ENCODE data around the gene MT3. TPM values are rescaled to one million over a fixed set of nuclear protein-coding genes. Genes with fewer than 3 reads are reported as not detected.
A peak's percentile ranks its signal among the peaks of the same experiment; 100 is the strongest.

The MT3 gene
- total RNA-seq, 1 donor from 2014 or later, result 5.1 TPM

DNA sequence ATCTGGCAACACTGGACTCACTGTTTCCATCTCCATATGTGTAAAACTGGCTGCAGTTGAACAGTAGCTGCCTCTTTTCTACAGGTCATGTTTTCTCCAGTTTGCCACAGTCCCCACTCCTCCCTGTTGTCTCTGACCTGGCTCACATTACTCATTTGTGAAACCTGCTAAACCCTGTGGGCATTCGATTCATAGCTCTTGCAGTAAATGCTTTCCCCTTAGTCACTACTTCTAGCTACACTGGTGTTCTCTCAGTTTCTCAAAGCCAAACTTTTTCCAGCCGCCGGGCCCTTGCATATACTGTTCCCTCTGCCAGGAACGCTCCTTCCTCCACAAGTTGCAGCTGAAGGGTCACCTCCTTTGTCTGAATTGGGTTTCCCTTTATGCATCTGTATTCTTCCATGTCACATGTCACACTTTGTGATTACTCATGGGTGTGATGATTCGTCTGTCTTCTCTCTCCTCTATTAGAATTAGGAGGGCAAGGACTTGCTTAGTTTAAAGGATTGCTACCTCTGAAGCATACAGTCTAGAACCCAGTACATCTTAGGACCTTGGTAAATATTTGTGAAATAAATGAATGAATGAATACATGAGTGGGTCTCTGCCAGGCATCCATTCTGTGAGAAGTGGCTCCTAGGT is 39.5 kb upstream of the MT3 start:
- TF ChIP-seq, protein P1, sequence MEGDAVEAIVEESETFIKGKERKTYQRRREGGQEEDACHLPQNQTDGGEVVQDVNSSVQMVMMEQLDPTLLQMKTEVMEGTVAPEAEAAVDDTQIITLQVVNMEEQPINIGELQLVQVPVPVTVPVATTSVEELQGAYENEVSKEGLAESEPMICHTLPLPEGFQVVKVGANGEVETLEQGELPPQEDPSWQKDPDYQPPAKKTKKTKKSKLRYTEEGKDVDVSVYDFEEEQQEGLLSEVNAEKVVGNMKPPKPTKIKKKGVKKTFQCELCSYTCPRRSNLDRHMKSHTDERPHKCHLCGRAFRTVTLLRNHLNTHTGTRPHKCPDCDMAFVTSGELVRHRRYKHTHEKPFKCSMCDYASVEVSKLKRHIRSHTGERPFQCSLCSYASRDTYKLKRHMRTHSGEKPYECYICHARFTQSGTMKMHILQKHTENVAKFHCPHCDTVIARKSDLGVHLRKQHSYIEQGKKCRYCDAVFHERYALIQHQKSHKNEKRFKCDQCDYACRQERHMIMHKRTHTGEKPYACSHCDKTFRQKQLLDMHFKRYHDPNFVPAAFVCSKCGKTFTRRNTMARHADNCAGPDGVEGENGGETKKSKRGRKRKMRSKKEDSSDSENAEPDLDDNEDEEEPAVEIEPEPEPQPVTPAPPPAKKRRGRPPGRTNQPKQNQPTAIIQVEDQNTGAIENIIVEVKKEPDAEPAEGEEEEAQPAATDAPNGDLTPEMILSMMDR (conservative IDR thresholded peaks at IDR 0.05; ENCODE audit: low read depth, low read length), result no peak
- H3K4me3 ChIP-seq (ENCODE audit: low read depth, low read length), result no peak overlapping the region

DNA sequence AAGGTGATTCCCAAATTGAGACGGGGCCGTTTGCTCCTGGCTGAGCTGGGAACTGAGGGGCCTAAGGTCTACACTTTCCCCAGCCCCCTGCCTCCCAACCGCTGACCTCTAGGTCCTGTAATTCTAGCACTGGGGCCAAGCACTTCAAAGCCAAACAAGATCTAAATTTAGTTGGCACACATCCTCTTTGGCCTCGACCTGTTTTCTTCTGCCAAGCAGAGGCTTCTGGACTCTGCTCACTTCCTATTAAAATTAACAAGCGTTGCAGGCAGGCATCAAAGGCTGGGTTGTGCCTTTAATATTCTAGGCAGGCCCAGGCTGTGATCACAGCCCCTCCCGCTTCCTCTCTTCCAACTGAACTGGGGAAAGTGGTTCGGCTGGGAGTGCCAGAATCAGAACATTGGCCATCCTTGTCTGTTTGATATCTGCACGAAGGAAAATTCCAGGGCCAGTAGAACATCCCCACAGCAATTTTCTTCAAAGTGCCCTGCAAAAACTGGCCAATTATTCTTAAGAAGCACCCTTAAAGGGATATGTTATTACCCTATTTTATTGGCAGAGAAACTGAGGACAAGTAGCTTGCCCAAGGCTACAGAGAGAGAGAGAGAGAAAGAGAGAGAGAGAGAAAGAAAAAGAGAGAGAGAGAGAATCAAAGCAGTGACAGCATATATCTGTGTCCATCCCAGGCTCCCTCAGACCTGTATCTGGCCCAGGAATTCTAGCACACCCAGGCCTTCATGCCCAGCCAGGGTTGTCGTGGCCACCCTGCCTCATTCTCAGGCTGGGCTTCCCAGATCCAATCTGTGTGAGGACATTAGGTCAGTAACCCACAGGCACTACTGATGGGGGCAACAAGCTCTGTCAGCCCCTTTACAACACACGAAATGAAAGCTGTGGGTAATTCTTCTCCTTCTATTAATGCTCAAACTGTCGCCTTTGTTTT is 37.3 kb upstream of the MT3 start:
- DNase-seq (ENCODE audit: low read depth), result no peak

More for the DNA sequence above, 39.5 kb upstream of the MT3 start:
- no peak for DNase-seq (ENCODE audit: low read depth)

DNA sequence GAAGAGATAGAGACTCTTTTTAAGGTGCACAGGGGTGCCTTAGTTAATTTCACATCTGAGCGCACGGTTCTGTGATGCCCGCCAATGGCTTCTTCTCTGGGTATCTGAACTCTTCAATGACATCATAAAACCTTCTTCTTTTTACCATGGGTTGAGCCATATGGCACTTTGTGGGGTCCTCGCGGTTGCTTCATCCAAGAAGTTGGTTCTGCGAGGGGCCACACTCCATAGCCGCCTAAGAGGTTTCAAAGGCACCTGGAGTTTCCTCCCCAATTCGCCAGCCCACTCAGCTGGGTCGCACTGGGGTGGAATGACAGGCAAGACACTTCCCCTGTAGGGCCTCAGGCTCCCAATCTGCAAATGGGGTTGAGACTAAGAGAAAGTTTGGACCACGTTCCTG is 34.9 kb upstream of the MT3 start:
- DNase-seq (ENCODE audit: low read depth), result no peak
- TF ChIP-seq, protein P1 (conservative IDR thresholded peaks at IDR 0.05; ENCODE audit: low read depth, low read length), result no peak
- no peak overlapping the region for H3K4me3 ChIP-seq (ENCODE audit: low read depth, low read length)

More for the DNA sequence above, 37.3 kb upstream of the MT3 start:
- H3K4me3 ChIP-seq (ENCODE audit: low read depth, low read length), result no peak overlapping the region
- TF ChIP-seq, protein P1 (conservative IDR thresholded peaks at IDR 0.05; ENCODE audit: low read depth, low read length), result no peak

DNA sequence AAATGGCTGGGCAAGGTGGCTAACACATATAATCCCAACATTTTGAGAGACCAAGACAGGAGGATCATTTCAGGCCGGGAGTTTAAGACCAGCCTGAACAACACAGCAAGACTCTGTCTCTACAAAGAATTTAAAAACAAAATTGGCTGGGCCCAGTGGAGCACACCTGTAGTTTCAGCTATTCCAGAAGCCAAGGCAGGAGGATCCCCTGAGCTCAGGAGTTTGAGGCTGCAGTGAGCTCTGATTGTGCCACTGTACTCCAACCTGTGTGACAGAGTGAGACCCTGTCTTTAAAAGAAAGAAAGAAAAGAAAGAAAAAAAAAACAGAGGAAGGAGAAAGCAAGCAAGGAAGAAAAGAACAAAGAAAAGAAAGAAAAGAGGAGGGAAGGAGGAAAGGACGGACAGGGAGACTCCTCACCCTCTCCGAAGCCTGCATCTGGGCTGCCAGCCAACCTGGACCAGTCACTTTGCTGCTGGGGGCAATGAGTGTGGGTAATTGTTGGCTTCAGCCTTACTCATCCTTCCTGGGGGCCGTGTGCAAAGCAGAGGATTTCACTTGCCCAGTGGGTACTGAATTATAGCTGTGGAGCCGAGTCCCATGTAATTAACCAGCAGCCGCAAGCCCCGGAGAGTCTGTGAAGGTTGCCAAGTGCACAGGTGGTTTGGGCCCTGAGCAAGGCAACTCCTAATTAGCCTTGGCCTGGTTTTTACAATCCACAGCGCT is 31.1 kb upstream of the MT3 start:
- peak; percentile 26 for DNase-seq (ENCODE audit: low read depth)
- H3K4me3 ChIP-seq (ENCODE audit: low read depth, low read length), result no peak overlapping the region
- TF ChIP-seq, protein P1 (conservative IDR thresholded peaks at IDR 0.05; ENCODE audit: low read depth, low read length), result no peak

DNA sequence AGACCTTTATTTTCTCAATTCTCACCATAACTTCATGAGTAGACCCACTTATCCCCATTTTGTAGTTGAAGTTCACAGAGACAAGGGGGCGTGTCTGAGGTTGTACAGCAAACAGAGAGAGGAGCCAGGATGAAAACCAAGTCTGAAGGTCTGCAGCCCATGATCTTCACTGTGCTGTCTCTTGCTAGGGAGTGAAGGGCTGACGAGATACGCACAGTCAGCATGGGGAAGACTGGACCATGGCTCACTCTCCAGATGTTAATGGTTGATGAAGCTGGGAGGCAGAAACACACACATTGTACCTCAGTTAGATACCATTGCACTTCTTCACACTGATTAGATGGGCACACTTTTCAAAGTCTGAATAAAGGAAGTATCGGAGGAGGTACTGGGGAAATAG is 30.2 kb upstream of the MT3 start:
- TF ChIP-seq, protein P1 (conservative IDR thresholded peaks at IDR 0.05; ENCODE audit: low read depth, low read length), result no peak

DNA sequence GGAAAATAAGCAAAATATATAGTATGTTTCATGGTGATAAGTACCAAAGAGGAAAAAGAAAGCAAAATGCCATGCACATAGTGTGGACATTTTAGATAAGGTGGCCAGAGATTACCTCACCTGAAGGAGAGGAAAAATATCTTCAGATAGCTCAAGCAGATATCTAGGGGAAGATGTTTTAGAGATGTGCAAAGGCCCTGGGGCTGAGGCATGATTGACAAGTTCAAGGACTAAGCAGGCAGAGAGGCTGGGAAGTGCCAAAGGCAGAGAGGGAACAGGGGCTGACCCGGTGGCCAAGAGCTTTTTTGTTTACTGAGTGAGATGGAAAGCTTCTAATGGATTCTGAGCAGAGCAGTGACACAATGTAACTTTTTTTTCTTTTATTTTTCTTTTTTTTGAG is 28.9 kb upstream of the MT3 start:
- TF ChIP-seq, protein P1 (conservative IDR thresholded peaks at IDR 0.05; ENCODE audit: low read depth, low read length), result no peak
- no peak for DNase-seq (ENCODE audit: low read depth)
- H3K4me3 ChIP-seq (ENCODE audit: low read depth, low read length), result no peak overlapping the region

More for the DNA sequence above, 30.2 kb upstream of the MT3 start:
- no peak overlapping the region for H3K4me3 ChIP-seq (ENCODE audit: low read depth, low read length)
- no peak for DNase-seq (ENCODE audit: low read depth)

Measured in epithelial cell of proximal tubule (primary cell).